ENCODE measurements around the gene VCPKMT.

VCPKMT gene

DNA sequence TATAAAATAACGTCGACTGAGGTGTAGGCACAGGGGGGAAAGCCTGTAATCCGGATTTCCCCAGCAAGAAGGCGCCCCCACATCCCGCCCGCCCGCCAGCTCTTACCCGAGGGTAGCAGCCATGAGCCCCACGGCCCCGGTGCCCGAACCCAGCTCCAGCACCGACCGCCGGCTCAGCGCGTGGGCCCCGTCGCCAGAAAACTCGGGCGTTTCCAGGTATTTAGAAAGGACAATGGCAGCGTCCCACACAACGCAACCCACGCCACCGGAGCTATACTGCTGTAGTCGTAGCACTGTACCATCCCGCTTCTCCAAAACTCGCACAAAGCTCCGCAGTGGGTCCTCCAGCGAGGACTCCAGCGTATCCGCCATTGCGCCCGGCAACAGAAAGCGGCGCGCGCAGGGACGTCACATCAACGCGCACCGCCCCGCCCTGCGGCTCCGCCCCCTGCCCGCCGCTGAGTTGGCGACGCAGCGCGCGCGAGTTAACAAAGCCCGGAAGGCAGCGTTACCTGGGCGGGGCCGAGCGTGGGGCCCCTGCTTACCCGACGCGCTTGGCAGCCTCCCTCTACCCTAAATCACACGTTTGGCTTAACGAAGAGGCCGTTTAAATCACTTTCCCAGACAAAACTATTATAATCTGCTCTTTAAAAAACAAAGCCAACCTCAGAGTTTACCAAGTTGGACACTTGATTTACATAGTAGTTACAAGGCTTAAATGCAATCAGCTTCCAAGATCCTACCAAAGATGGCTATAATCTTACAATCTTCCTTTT, at the start of gene VCPKMT:
Gene VCPKMT (minus strand): TSS at position 392 of the 776 bp plus-strand sequence. CDS start 20 bp downstream, at position 372.
- peak within 1 kb of the TSS; percentile 92 for H3K4me3 ChIP-seq (ENCODE audit: low read length)
- TF ChIP-seq, protein P1, sequence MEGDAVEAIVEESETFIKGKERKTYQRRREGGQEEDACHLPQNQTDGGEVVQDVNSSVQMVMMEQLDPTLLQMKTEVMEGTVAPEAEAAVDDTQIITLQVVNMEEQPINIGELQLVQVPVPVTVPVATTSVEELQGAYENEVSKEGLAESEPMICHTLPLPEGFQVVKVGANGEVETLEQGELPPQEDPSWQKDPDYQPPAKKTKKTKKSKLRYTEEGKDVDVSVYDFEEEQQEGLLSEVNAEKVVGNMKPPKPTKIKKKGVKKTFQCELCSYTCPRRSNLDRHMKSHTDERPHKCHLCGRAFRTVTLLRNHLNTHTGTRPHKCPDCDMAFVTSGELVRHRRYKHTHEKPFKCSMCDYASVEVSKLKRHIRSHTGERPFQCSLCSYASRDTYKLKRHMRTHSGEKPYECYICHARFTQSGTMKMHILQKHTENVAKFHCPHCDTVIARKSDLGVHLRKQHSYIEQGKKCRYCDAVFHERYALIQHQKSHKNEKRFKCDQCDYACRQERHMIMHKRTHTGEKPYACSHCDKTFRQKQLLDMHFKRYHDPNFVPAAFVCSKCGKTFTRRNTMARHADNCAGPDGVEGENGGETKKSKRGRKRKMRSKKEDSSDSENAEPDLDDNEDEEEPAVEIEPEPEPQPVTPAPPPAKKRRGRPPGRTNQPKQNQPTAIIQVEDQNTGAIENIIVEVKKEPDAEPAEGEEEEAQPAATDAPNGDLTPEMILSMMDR (conservative IDR thresholded peaks at IDR 0.05; ENCODE audit: low read depth, low read length) = no peak
- peak; percentile 72 for DNase-seq (ENCODE audit: low read depth)

DNA sequence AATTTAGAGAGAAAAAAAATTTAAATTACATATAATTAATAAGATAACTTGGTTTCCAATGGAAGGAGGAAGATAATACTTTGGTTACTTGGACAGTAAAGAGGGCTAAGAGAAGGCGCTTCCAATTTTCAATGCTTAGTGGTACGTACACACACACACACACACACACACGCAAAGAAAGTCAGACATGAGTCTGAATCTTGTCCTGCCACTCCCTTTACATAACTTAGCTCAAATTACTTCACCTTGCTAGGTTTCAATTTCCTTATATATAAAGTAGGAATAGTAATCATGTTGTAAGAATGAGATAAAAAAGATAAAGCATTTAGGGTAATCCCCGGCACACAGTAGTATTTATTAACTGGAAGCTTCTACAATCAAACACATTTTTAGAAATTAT, 39.7 kb upstream of the VCPKMT start:
- no peak overlapping the region for H3K4me3 ChIP-seq (ENCODE audit: low read length)
- TF ChIP-seq, protein P1 (conservative IDR thresholded peaks at IDR 0.05; ENCODE audit: low read depth, low read length) = no peak
- DNase-seq (ENCODE audit: low read depth) = no peak

DNA sequence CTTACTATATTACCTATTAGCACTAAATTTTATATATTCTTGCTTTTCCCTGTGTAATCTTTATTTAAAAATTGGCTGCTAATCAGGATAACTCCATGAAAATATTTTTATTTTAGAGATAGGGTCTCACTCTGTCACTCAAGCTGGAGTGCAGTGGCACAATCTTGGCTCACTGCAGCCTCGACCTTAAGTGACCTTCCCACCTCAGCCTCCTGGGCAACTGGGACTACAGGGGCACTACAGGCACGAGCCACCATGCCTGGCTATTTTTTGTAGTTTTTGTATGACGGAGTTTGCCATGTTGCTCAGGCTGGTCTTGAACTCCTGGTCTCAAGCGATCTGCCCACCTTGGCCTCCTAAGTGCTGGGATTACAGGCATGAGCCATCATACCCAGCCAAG, 32.4 kb upstream of the VCPKMT start:
- TF ChIP-seq, protein P1 (conservative IDR thresholded peaks at IDR 0.05; ENCODE audit: low read depth, low read length) = no peak
- H3K4me3 ChIP-seq (ENCODE audit: low read length) = no peak overlapping the region
- DNase-seq (ENCODE audit: low read depth) = no peak

DNA sequence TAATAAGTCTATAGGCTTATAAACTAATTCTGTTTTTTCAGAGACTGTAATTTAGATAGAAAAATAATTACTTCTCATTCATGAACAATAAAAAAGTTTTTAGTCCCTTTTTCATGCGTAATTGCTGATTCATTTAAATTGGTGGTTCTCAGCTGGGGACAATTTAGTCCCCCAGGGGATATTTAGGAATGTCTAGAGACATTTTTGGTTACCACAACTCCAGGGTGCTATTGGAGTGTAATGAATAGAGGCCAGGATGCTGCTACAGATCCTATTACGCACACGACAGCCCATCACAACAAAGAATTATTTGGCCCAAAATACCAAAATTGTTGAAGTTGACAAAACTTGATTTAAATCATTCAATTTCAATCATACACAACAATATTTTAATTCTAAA, 22.8 kb upstream of the VCPKMT start:
- DNase-seq (ENCODE audit: low read depth) = no peak
- no peak overlapping the region for H3K4me3 ChIP-seq (ENCODE audit: low read length)
- TF ChIP-seq, protein P1 (conservative IDR thresholded peaks at IDR 0.05; ENCODE audit: low read depth, low read length) = no peak

DNA sequence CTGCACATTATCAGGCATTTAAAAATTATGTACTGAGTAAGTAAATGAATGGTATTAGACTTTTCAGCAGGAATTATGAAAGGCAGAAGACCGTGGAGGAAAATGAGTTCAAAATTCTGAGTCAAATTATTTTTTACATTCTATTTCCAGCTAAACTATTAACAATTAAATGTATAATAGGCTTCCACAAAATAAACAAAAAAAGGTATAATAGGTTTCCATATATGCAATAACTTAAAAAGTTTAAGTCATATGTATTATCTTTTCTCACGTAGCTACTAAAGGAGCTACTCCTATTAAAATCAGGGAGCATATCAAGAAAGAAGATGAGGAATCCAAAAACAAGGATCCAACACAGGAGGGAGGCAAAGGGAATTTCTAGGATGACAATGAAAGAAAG, 11.4 kb upstream of the VCPKMT start:
- no peak for DNase-seq (ENCODE audit: low read depth)
- no peak overlapping the region for H3K4me3 ChIP-seq (ENCODE audit: low read length)
- TF ChIP-seq, protein P1 (conservative IDR thresholded peaks at IDR 0.05; ENCODE audit: low read depth, low read length) = no peak

DNA sequence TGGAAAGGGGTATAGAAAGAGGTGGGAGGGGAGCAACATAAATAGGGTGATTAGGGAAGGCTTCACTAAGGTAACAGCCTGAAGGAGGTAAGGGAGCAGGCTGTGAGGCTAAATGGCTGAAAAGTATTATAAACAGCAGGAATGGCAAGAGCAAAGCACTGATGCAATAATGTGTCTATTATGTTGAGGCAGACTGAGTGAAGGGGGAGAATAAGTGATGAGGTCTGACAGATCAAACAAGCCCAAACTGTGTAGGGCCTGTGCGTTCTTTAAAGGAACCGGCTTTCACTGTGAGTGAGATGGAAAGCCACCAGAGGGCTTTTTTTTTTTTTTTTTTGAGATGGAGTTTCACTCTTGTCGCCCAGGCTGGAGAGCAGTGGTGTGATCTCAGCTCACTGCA, 6.7 kb upstream of the VCPKMT start:
- H3K4me3 ChIP-seq (ENCODE audit: low read length) = no peak overlapping the region
- no peak for DNase-seq (ENCODE audit: low read depth)
- TF ChIP-seq, protein P1 (conservative IDR thresholded peaks at IDR 0.05; ENCODE audit: low read depth, low read length) = no peak

DNA sequence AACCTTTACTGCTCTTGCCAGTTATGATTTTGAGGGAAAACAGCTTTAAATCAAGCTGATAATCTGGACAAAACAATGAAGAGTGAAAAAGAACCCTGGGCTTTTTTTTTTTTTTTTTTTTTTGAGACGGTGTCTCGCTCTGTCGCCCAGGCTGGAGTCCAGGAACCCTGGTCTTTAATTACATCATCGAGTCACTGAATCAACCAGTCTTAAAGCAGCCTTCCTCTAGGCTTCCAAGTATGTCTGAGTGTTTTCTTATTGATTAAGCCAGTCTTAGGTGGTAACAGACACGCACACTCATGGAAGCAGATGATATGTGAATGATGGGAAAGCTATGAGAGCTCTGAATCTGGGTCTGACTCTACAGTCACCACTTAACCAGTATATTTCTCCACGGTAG, 5.9 kb upstream of the VCPKMT start:
- no peak for DNase-seq (ENCODE audit: low read depth)
- TF ChIP-seq, protein P1 (conservative IDR thresholded peaks at IDR 0.05; ENCODE audit: low read depth, low read length) = no peak
- no peak overlapping the region for H3K4me3 ChIP-seq (ENCODE audit: low read length)
